Progenitor cell of endocrine pancreas (in vitro differentiated cells): ENCODE results near the gene AMFR. TPM values are rescaled to one million over a fixed set of nuclear protein-coding genes. Genes with fewer than 3 reads are reported as not detected.

Source experiments
- DNase-seq: peaks from one replicate; pipeline ENCODE4 v3.0.0; 2021; ENCODE audit warnings: low spot score; ENCODE audit not compliant: unreplicated experiment
- H3K27ac Mint-ChIP-seq: 2 replicates; pipeline ENCODE4 v1.8.0; 2021; ENCODE audit warnings: mild to moderate bottlenecking, moderate library complexity, mixed read lengths
- H3K27me3 Mint-ChIP-seq: 2 replicates; pipeline ENCODE4 v1.8.0; 2021; ENCODE audit warnings: mixed read lengths
- H3K36me3 Mint-ChIP-seq: 2 replicates; pipeline ENCODE4 v1.8.0; 2022; ENCODE audit warnings: mixed read lengths; ENCODE audit not compliant: insufficient read depth
- H3K4me1 Mint-ChIP-seq: 2 replicates; pipeline ENCODE4 v1.8.0; 2021; ENCODE audit warnings: low read depth, mixed read lengths
- H3K4me3 Mint-ChIP-seq: 2 replicates; pipeline ENCODE4 v1.8.0; 2021; ENCODE audit warnings: low read depth, mild to moderate bottlenecking, moderate library complexity, mixed read lengths
- H3K9me3 Mint-ChIP-seq: 2 replicates; pipeline ENCODE4 v1.8.0; 2021; ENCODE audit warnings: low read depth, mixed read lengths
- CTCF ChIP-seq: fragments of 200-600 bp; sonication (generic); IDR thresholded peaks from one replicate; pipeline ENCODE4 v1.5.0; 2021; ENCODE audit warnings: antibody characterized with exemption, mild to moderate bottlenecking; ENCODE audit not compliant: unreplicated experiment
- total RNA-seq: library from RNA; stranded (reverse); gene quantifications from 2 replicates; pipeline ENCODE4 v1.2.1, GENCODE V29; 2021

AMFR gene
- total RNA-seq, 1 donor from 2014 or later: 55.8 TPM

- Mint-ChIP-seq H3K27me3 (peaks cover 7% of the 10 kb centered on the region), H3K36me3 (no peaks in the 10 kb centered on the region), H3K27ac (no peak overlapping the region), H3K4me3 (no peak overlapping the region), H3K9me3 (no peaks in the 10 kb centered on the region), H3K4me1 (peaks cover 11% of the 10 kb centered on the region)
- DNase-seq: no peak
- no peak for TF ChIP-seq CTCF
Observed at GRCh38 chr16:56352351-56353053, 72.8 kb downstream of the AMFR start.

DNA sequence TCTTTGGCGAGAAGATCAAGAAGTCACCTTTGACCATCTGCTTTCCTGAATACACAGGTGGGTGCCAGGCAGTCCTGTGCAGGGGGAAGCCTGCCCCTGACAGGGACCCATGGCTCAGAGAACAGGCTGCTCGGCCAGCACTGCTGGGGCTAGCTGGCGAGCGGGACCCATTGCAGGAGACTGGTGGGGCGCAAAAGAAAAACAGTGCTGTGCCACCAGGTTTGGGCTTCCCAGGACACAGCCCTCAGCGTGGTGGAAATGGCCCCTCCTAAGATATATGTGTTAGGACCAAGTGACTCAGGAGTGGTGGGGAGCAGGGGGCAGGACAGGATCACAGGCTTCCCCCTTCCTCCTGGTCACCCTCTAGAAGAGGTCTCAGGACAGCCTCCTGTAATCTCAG, 73.9 kb downstream of the AMFR start:
- Mint-ChIP-seq H3K27me3 (peaks cover 7% of the 10 kb centered on the region), H3K27ac (no peak overlapping the region), H3K36me3 (no peaks in the 10 kb centered on the region), H3K4me1 (peaks cover 3% of the 10 kb centered on the region), H3K4me3 (no peak overlapping the region), H3K9me3 (no peaks in the 10 kb centered on the region)
- TF ChIP-seq CTCF: no peak
- no peak for DNase-seq

GRCh38 chr16:56350491-56351405, 74.6 kb downstream of the AMFR start:
- no peak for TF ChIP-seq CTCF
- Mint-ChIP-seq H3K4me3 (no peak overlapping the region), H3K36me3 (no peaks in the 10 kb centered on the region), H3K27me3 (peaks cover 7% of the 10 kb centered on the region), H3K27ac (no peak overlapping the region), H3K4me1 (no peaks in the 10 kb centered on the region), H3K9me3 (no peaks in the 10 kb centered on the region)
- no peak for DNase-seq

DNA sequence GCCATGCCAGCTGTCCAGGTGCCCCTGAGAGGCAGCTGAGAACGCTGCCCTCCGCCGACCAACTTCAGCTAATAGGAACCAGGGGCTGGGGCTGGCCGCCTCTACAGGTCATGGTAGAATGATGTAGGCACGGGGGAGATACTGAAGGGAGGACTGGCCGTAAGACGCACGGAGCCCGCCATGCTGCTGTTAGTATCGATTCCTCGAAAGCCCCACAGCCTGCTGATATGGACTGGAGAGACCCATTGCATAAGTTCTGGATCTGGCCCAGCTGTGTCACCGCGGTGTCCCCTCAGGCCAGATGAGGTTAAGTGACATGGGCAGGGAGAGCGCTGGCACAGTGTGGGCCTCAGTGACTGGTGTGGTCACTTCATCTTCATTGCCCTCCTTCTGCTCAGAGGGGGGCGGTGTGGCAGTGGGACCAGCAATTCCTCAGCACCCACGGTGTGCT, 75.6 kb downstream of the AMFR start:
- Mint-ChIP-seq H3K4me3 (no peak overlapping the region), H3K4me1 (no peaks in the 10 kb centered on the region), H3K36me3 (no peaks in the 10 kb centered on the region), H3K9me3 (no peaks in the 10 kb centered on the region), H3K27ac (no peak overlapping the region), H3K27me3 (peaks cover 7% of the 10 kb centered on the region)
- DNase-seq: no peak
- TF ChIP-seq CTCF: no peak

- no peak for TF ChIP-seq CTCF
- Mint-ChIP-seq H3K4me1 (no peaks in the 10 kb centered on the region), H3K9me3 (no peaks in the 10 kb centered on the region), H3K4me3 (no peak overlapping the region), H3K36me3 (no peaks in the 10 kb centered on the region), H3K27me3 (peaks cover 7% of the 10 kb centered on the region), H3K27ac (no peak overlapping the region)
- no peak for DNase-seq
Observed at GRCh38 chr16:56349086-56349415, 76.3 kb downstream of the AMFR start.
